ENCODE data around the gene DGKZ. TPM values are rescaled to one million over a fixed set of nuclear protein-coding genes. Genes with fewer than 3 reads are reported as not detected.

DGKZ gene
- total and polyA plus RNA-seq, 4 donors, result 15.8 to 61.1 (median 34.8) TPM

DNA sequence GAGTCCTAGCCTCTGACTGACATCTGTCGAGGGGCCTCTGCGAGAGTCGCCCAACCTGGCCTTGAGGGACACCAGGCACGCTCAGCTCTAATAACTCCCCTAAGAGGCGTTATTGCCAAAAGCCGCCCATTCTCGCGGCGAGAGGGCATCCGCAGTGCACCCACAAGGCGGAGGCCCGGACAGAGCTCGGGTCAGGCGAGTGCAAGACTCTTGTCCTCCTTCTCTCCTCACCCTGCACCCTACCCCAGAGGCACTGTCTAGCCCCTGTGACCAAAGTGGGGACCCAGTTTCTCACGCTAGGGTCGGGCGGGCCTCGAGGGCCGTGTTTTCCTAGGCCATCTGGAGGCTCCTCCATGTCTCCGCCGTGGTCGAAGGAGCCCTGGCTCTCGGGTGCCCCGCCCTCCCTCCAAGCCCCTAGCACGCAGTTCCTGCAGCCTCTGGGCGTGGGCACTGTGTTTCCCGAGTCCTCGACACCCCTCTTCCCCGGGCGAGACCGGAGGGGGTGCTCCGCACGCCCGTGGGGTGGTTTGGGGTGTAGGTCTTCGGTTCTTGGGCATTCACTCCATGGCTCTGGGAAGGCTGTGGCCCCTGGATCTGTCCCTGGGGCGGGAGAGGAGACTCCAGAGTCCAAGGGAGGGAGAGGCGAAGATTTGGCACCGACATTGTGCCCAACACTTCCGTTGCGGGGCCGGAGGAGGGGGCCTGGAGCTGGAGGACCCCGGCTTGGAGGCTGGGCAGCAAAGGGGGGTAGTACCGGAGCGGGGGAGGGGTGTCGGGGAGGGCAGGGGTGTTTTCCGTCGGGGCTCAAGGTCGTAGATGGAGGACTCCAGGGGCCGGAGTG, 43.3 kb downstream of the DGKZ start:
- no peaks in the 10 kb centered on the region for H3K27me3 ChIP-seq (ENCODE audit: control insufficient read depth in 1 of 2, insufficient read depth in 2 of 2, low read length in 1 of 2)
- WGBS, 2 donors, result 5 to 6% methylated on average over 43 to 49 of the region's 49 CpGs
- intact Hi-C loops (cut with DNase I), result loop anchor here in 1 of 2 donors (5.0 kb wide), 1 partner anchor 227 kb away; the partner anchor contains the start of genes ATG13 and HARBI1

DNA sequence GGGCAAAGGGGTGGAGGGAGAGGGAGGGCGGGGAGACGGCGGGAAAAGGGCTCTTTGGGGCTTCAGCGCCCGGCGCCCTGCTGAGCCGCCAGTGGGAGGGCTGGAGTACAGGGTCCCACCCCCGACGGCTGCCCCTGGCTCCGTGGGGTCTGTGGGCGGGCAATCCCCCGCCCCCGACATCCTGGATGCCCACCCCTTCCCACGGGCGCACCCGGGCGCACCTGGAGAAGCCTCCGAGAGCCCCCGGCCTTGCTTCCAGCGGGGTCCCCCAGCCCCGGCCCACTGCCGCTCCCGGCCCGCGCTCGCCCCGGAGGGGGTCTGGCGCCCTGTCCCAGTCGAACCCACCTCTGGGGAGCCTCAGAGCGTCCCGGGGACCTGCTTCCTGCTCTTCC, 43.9 kb downstream of the DGKZ start:
- Histone ChIP-seq H3K4me3 (ENCODE audit: low read length in 2 of 2) (no peak overlapping the region), H3K4me1 (ENCODE audit: control insufficient read depth in 1 of 2, insufficient read depth in 2 of 2, low read length in 2 of 2) (no peaks in the 10 kb centered on the region), H3K27ac (ENCODE audit: low read depth in 1 of 2, low read length in 2 of 2) (no peak overlapping the region), H3K9me3 (ENCODE audit: control insufficient read depth, low read length) (no peaks in the 10 kb centered on the region), H3K27me3 (ENCODE audit: control insufficient read depth in 1 of 2, insufficient read depth in 2 of 2, low read length in 1 of 2) (no peaks in the 10 kb centered on the region), H3K36me3 (ENCODE audit: control insufficient read depth in 1 of 2, insufficient read depth in 2 of 2, low read length in 1 of 2) (no peaks in the 10 kb centered on the region)
- WGBS, 2 donors, result 1% methylated on average over 14 to 31 of the region's 31 CpGs
- ATAC-seq (ENCODE audit: low FRiP score), result no peak
- intact Hi-C loops (cut with DNase I), result loop anchor here in 1 of 2 donors (5.0 kb wide), 1 partner anchor 226 kb away; the partner anchor contains the start of genes ATG13 and HARBI1
- no peak for DNase-seq

More for the DNA sequence above, 43.3 kb downstream of the DGKZ start:
- H3K36me3 ChIP-seq (ENCODE audit: control insufficient read depth in 1 of 2, insufficient read depth in 2 of 2, low read length in 1 of 2), result no peaks in the 10 kb centered on the region
- no peaks in the 10 kb centered on the region for H3K9me3 ChIP-seq (ENCODE audit: control insufficient read depth, low read length)
- no peak for DNase-seq
- no peaks in the 10 kb centered on the region for H3K4me1 ChIP-seq (ENCODE audit: control insufficient read depth in 1 of 2, insufficient read depth in 2 of 2, low read length in 2 of 2)
- no peak overlapping the region for H3K4me3 ChIP-seq (ENCODE audit: low read length in 2 of 2)
- no peak overlapping the region for H3K27ac ChIP-seq (ENCODE audit: low read depth in 1 of 2, low read length in 2 of 2)
- no peak for ATAC-seq (ENCODE audit: low FRiP score)

DNA sequence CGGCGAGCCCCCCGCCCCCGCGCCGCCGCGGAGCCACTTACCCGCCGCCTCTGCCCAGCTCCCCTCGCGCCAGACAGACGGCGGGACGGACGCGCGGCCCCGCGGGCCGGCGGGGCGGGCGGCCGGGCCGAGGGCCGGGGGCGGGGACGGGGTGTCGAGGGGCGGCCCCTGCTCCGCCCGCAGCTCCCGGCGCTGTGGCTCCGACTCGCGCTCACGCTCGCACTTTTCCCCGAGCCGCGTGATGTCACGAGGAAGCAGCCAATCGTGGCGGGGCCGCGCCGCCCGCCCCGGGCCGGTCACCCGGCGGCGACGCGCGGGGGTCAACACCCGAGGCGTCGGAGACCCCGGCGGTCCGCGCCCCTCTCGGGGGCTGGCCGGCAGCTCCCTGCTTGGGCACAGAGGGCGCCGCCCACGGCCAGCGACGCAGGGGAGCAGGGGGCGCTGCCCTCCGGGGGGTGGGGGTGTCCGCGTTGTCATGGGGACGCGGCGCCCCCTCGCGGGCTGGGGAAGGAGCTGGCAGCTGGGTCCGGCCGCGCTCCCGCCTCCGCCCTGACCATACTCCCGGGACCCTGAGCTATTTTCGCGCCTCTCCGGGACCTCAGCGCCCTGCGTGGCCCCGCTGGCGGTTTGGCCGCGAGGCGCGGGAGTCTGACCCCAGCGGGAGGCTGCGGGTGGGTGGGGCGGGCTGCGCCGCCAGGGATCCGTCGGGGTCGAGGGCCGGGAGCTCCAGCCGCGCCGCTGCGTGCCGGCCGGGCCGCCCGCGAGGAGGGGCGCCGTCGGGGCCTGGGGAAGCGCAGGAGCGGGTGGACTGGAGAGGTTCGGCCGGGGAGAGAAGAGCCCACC, 44.5 kb downstream of the DGKZ start, which contains the start of gene CHRM4:
Gene CHRM4, minus strand, starts transcription at position 199 of the 843 bp plus-strand sequence. CDS start 5,219 bp downstream, outside the sequence.
- Histone ChIP-seq H3K27me3 (ENCODE audit: control insufficient read depth in 1 of 2, insufficient read depth in 2 of 2, low read length in 1 of 2) (no peaks in the 10 kb centered on the region), H3K4me3 (ENCODE audit: low read length in 2 of 2) (peak within 1 kb of the TSS in 1 of 2 donors; percentile 29), H3K4me1 (ENCODE audit: control insufficient read depth in 1 of 2, insufficient read depth in 2 of 2, low read length in 2 of 2) (no peaks in the 10 kb centered on the region), H3K27ac (ENCODE audit: low read depth in 1 of 2, low read length in 2 of 2) (no peak within 1 kb of the TSS), H3K9me3 (ENCODE audit: control insufficient read depth, low read length) (no peaks in the 10 kb centered on the region), H3K36me3 (ENCODE audit: control insufficient read depth in 1 of 2, insufficient read depth in 2 of 2, low read length in 1 of 2) (no peaks in the 10 kb centered on the region)
- ATAC-seq (ENCODE audit: low FRiP score) (no peak), DNase-seq (no peak)
- WGBS, 2 donors, result 0 to 1% methylated on average over 62 to 123 of the region's 123 CpGs
- intact Hi-C loops (cut with DNase I), result loop anchor here in 1 of 2 donors (5.0 kb wide), 1 partner anchor 226 kb away; the partner anchor contains the start of genes ATG13 and HARBI1

DNA sequence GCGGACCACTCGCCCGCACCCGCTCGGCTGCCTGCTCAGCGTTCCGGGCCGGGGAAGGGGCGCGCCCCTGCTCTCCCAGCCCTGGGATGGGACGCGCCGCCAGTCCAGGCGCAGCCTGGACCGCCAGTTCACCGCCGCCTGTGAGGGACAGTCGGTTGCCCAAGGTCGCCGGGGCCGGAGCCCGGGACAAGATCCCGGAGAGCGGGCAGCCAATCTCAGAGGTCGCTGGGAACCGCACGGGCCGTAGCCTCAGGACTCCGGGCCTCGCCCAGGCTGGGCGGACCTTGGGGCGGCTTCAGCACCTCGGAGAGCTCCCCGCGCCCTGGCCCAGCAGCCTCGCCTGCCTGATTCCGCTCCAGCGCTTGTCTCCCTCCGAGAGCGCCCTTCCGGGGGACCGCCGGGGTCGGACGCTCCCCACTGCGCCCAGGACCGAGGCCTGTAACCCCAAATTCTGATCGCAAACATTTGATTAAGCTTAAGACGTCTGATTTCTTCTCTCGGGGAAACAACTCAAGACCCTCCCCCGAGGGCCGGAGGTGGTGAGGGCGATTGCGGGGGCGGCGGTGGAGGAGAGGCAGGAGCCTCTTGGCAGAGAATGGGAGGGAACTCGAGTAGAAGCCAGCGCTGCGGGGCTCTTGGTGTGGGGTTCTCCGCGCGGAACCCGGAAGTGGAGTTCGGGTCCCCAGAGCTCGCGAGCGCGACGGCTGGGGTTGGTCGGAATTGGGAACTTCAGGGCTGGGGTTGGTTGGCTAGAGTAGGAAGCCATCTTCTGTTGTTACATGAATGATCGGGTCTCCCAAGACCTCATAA, 45.4 kb downstream of the DGKZ start:
- intact Hi-C loops (cut with DNase I), result loop anchor here in 1 of 2 donors (5.0 kb wide), 1 partner anchor 225 kb away; the partner anchor contains the start of genes ATG13 and HARBI1

DNA sequence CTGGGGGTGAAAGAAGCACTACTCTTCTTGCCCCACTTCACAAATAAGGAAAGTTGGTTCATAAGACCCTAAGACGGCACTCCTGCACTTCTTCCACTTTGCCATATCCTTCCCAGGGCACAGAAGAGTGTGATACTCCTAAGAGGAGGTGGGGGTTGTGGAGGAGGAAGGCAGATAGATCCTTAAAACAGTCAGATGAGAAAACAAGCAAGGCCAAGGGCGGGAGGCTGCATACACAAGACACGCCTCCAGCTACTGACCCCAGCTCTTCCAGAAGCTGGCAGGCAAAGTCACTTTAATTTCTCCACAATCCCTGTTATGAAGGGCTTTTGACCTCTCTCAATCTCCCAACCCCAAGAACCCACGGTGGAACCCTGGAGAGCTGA, 46.0 kb downstream of the DGKZ start:
- Histone ChIP-seq H3K36me3 (ENCODE audit: control insufficient read depth in 1 of 2, insufficient read depth in 2 of 2, low read length in 1 of 2) (peaks cover 0 to 3% of the 10 kb centered on the region in 2 donors), H3K4me1 (ENCODE audit: control insufficient read depth in 1 of 2, insufficient read depth in 2 of 2, low read length in 2 of 2) (no peaks in the 10 kb centered on the region), H3K9me3 (ENCODE audit: control insufficient read depth, low read length) (no peaks in the 10 kb centered on the region), H3K27me3 (ENCODE audit: control insufficient read depth in 1 of 2, insufficient read depth in 2 of 2, low read length in 1 of 2) (no peaks in the 10 kb centered on the region), H3K4me3 (ENCODE audit: low read length in 2 of 2) (no peak overlapping the region), H3K27ac (ENCODE audit: low read depth in 1 of 2, low read length in 2 of 2) (no peak overlapping the region)
- 61 to 68% methylated on average over 4 of the region's 4 CpGs for WGBS, 2 donors
- DNase-seq (no peak), ATAC-seq (ENCODE audit: low FRiP score) (no peak)
- intact Hi-C loops (cut with DNase I), result loop anchor here in 1 of 2 donors (5.0 kb wide), 1 partner anchor 224 kb away; the partner anchor contains the start of genes ATG13 and HARBI1

More for the DNA sequence above, 45.4 kb downstream of the DGKZ start:
- DNase-seq, result peak; percentile 90 to 95
- ATAC-seq (ENCODE audit: low FRiP score), result peak; percentile 92
- Histone ChIP-seq H3K36me3 (ENCODE audit: control insufficient read depth in 1 of 2, insufficient read depth in 2 of 2, low read length in 1 of 2) (peaks cover 0 to 3% of the 10 kb centered on the region in 2 donors), H3K27ac (ENCODE audit: low read depth in 1 of 2, low read length in 2 of 2) (no peak overlapping the region), H3K4me1 (ENCODE audit: control insufficient read depth in 1 of 2, insufficient read depth in 2 of 2, low read length in 2 of 2) (no peaks in the 10 kb centered on the region), H3K27me3 (ENCODE audit: control insufficient read depth in 1 of 2, insufficient read depth in 2 of 2, low read length in 1 of 2) (no peaks in the 10 kb centered on the region), H3K4me3 (ENCODE audit: low read length in 2 of 2) (no peak overlapping the region), H3K9me3 (ENCODE audit: control insufficient read depth, low read length) (no peaks in the 10 kb centered on the region)
- 2 to 3% methylated on average over 66 to 71 of the region's 71 CpGs for WGBS, 2 donors

DNA sequence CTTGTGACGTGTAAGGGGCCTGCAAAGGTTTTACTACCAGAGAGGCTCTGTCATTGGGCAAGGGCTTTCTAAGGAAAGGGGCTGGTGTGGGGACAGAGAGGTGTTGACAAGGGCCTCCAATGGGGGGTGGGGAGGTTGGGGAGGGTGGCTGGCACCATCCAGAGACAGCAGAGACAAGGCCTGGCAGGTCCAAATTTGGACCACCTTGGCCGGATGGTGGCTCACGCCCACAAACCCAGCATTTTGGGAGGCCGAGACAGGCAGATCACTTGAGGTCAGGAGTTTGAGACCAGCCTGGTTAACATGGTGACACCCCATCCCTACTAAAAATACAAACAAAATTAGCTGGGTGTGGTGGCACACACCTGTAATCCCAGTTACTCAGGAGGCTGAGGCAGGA, 46.5 kb downstream of the DGKZ start:
- intact Hi-C loops (cut with DNase I), result loop anchor here in 1 of 2 donors (5.0 kb wide), 1 partner anchor 224 kb away; the partner anchor contains the start of genes ATG13 and HARBI1
- Histone ChIP-seq H3K4me3 (ENCODE audit: low read length in 2 of 2) (no peak overlapping the region), H3K9me3 (ENCODE audit: control insufficient read depth, low read length) (no peaks in the 10 kb centered on the region), H3K36me3 (ENCODE audit: control insufficient read depth in 1 of 2, insufficient read depth in 2 of 2, low read length in 1 of 2) (peaks cover 0 to 3% of the 10 kb centered on the region in 2 donors), H3K27ac (ENCODE audit: low read depth in 1 of 2, low read length in 2 of 2) (no peak overlapping the region), H3K4me1 (ENCODE audit: control insufficient read depth in 1 of 2, insufficient read depth in 2 of 2, low read length in 2 of 2) (no peaks in the 10 kb centered on the region), H3K27me3 (ENCODE audit: control insufficient read depth in 1 of 2, insufficient read depth in 2 of 2, low read length in 1 of 2) (no peaks in the 10 kb centered on the region)
- ATAC-seq (ENCODE audit: low FRiP score) (no peak), DNase-seq (no peak)
- 85 to 95% methylated on average over 4 of the region's 4 CpGs for WGBS, 2 donors

DNA sequence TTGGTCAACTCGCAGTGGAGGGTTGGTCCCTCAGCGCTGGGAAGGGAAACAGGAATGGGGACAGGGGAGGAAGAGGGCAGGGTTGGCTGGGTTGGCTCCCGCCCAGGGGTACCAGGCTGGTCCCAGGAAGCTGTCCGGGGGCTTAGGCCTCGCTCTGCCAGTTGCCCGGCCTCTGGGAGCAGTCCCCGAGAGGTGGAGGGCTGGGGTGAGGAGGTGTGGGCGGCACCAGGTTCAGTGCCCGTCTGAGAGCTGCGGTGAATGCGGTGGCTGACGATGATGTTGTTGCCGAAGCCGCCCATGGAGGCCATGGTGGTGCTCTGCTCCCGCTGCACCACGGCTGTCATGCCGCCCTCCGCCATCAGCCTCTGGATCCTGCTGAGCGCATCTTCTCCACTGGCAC, 50.3 kb downstream of the DGKZ start:
- Histone ChIP-seq H3K27me3 (ENCODE audit: control insufficient read depth in 1 of 2, insufficient read depth in 2 of 2, low read length in 1 of 2) (no peaks in the 10 kb centered on the region), H3K27ac (ENCODE audit: low read depth in 1 of 2, low read length in 2 of 2) (no peak overlapping the region), H3K4me1 (ENCODE audit: control insufficient read depth in 1 of 2, insufficient read depth in 2 of 2, low read length in 2 of 2) (no peaks in the 10 kb centered on the region), H3K9me3 (ENCODE audit: control insufficient read depth, low read length) (no peaks in the 10 kb centered on the region), H3K36me3 (ENCODE audit: control insufficient read depth in 1 of 2, insufficient read depth in 2 of 2, low read length in 1 of 2) (peaks cover 0 to 6% of the 10 kb centered on the region in 2 donors), H3K4me3 (ENCODE audit: low read length in 2 of 2) (no peak overlapping the region)
- intact Hi-C loops (cut with DNase I), result no loop called here
- DNase-seq (peak in 1 of 2 donors; percentile 30), ATAC-seq (ENCODE audit: low FRiP score) (no peak)
- 95 to 96% methylated on average over 19 of the region's 19 CpGs for WGBS, 2 donors
